Heart left ventricle (tissue), 13 donors: ENCODE results near the gene RBMS3.

Source experiments
- POLR2A ChIP-seq, 2 donors: fragments of 450-650 bp; IDR thresholded peaks; one replicate each; pipeline ENCODE4 v1.6.1; 2017; ENCODE audit warnings: antibody characterized with exemption in 2 of 2, mild to moderate bottlenecking in 2 of 2, moderate library complexity in 2 of 2
- TF ChIP-seq, protein P1 (sequence below), 12 donors: fragments of 200-600 bp; sonication (generic) in 4 of 12; IDR thresholded peaks; one replicate each; pipeline versions ENCODE4 v1.5.0 to v1.8.0; 2018 to 2022; ENCODE audit warnings: antibody characterized with exemption in 12 of 12, mild to moderate bottlenecking in 5 of 12
- donor health status: ischemic (EF 13 %, LVEDD 7.1; RV severe dilation, severe dysfunction).
- donor health status: DM: no; HTN: yes; CAD: no.
- donor health status: DM: no; HTN: no; CAD: no.
- donor health status: ischemic (EF 25% LVEDD 6.9; RV normal size, moderate dysfunction).
- donor health status: ischemic (EF 25% LVEDD 5.7; RV mildly dilated, moderate dysfunction).
- donor health status: ischemic (EF 35%, LVEDD 5.7; RV mildly dilated, moderate dysfunction).
- donor health status: nonischemic (EF 11% LVEDD 7.7; RV severe dilation, severe dysfunction).
- donor health status: DM: yes; HTN: yes; CAD: no.
- donor health status: PGD.
- donor health status: ischemic (EF 29% LVEDD 5.4; RV normal size, mild dysfunction).
- donor health status: nonischemic (EF 23%, LVEDD 6.1; RV moderate dilation, normal function).

DNA sequence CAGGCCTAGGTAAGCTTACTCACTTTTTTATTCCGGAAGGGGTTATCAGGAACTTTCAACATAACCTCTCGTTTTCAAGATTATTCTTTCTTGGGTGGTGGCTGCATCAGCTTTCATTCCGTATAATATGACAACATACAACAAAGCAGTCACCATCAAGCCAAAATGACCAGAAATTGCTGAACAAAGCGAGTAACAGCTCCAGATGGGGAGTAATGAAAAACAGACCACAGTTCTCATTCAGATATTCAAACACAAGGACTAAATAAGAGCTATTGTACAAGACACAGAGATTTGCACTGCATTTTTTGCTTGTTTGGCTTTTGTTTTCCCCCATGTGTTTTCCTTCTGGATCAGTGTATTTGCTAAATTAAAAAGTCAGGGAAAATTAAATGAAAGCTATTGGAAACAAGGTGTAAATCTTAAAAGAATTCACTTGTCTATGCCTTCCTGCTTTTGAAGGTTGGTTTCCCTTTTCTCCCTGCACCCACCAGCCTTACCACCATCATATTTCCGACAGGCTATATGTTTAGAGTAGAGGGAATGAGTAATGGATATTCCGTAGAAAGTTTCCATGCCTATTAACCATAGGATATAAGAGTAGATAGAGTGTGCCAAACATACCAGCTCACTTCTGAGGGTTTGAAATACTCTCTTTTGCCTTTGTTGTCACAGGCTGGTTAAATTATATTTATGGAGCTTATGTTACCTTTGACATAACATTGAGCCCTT, 213.6 kb downstream of the RBMS3 start:
- TF ChIP-seq, protein P1, sequence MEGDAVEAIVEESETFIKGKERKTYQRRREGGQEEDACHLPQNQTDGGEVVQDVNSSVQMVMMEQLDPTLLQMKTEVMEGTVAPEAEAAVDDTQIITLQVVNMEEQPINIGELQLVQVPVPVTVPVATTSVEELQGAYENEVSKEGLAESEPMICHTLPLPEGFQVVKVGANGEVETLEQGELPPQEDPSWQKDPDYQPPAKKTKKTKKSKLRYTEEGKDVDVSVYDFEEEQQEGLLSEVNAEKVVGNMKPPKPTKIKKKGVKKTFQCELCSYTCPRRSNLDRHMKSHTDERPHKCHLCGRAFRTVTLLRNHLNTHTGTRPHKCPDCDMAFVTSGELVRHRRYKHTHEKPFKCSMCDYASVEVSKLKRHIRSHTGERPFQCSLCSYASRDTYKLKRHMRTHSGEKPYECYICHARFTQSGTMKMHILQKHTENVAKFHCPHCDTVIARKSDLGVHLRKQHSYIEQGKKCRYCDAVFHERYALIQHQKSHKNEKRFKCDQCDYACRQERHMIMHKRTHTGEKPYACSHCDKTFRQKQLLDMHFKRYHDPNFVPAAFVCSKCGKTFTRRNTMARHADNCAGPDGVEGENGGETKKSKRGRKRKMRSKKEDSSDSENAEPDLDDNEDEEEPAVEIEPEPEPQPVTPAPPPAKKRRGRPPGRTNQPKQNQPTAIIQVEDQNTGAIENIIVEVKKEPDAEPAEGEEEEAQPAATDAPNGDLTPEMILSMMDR (IDR thresholded peaks at IDR 0.05), result no peak
- no peak for TF ChIP-seq POLR2A (IDR thresholded peaks at IDR 0.05)
